ENCODE data around the gene WDR41. TPM values are rescaled to one million over a fixed set of nuclear protein-coding genes. Genes with fewer than 3 reads are reported as not detected.
"Not testable (repeated sequence)": the region's sequence is repeated elsewhere in the genome, so short reads cannot be mapped to it uniquely, and the experiment has no call there.

WDR41 gene
- total RNA-seq, 1 donor from 2014 or later: 44.8 TPM

- ATAC-seq: no peak
These were observed 93.2 kb downstream of the WDR41 start for GRCh38 chr5:77398896-77399295.

GRCh38 chr5:77398458-77398857 is 93.7 kb downstream of the WDR41 start:
- no peak for ATAC-seq

DNA sequence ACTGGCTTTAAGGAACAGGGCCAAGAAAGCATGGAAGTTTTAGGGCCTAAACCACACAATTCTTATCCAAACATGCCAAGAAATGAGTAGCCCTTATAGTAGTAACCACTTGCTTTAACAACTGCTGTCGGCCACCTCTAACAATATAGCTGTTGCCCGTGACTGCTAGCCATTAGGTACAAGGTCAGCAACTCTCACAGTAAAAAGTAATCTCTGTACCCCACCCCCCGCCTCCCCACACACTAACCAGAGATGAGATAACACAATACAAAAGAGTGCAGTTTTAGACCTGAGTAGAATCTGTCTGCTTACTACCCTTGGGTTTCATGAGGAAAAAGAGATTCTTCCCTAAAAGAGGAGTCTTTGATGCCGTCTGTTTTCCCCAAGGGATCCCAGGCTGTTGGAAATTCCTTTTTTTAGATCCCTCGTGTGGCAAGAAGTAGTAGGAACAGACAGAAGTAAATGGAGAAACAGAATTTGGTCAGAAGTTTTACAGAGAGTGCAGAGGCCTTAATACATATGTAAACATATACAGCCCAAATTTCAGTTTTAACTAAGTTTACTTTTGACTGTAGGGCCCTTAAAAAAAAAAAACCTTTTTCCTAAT is 94.3 kb downstream of the WDR41 start:
- no peak for ATAC-seq

- ATAC-seq: no peak
These were observed 96.1 kb downstream of the WDR41 start for GRCh38 chr5:77396017-77396416.

GRCh38 chr5:77394064-77394715 is 97.9 kb downstream of the WDR41 start:
- no peak for ATAC-seq

GRCh38 chr5:77391240-77391765 is 100.8 kb downstream of the WDR41 start:
- ATAC-seq: no peak

DNA sequence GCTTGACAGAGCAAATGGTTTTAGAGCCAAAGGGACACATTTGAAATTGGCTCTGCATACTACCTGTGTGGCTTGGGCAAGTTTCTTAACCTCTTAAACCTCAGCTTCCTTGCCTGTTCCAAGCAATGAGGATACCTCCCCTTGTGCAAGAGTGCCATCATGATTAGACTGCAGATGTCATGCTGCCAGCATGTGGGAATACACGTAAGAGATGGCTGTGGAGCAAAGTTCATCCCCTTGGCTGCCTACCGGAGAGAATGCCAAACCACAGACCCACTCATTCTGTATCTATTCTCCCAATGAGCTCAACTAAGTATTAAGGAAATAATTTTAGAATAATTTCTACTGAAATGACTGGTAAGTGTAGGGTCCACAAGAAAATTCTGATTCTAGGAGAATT is 101.3 kb downstream of the WDR41 start:
- no peak for ATAC-seq

DNA sequence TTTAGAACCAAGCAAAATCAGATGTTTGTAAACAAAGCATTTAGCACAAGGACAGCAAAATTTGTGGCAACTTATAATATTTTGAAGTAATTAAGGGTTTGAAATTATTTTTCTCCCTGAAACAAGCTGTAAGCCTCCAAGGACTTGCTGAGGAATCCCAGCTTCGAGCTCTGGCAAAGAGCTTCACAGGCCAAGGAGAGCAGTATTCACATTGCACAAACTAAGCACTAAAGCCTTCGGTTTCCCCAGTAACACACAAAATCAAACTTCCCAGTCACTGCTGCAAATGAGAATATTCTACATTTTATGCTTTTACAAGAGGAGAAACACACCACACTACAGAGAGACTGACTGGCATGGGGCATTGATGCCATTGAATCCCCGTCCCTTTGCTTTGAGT is 101.9 kb downstream of the WDR41 start:
- no peak for ATAC-seq

- ATAC-seq: no peak
These were observed 102.4 kb downstream of the WDR41 start for GRCh38 chr5:77389746-77390145.

DNA sequence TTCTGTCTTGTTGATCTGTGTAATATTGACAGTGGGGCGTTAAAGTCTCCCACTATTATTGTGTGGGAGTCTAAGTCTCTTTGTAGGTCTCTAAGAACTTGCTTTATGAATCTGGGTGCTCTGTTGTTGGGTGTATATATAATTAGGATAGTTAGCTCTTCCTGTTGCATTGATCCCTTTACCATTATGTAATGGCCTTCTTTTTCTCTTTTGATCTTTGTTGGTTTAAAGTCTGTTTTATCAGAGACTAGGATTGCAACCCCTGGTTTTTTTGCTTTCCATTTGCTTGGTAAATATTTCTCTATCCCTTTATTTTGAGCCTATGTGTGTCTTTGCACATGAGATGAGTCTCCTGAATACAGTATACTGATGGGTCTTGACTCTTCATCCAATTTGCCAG is 105.8 kb downstream of the WDR41 start:
- ATAC-seq: not testable (repeated sequence)

GRCh38 chr5:77383336-77383735 is 108.8 kb downstream of the WDR41 start:
- not testable (repeated sequence) for ATAC-seq

Other genes with a start within 250 kb of the WDR41 start
- not detected for gene OTP, start 146.4 kb upstream of the WDR41 start, total RNA-seq